NCI-H146 treated with DMSO at 0.1 percent for 48 hours (cell line): ENCODE results near the gene OR51S1.
"Not testable (repeated sequence)": the region's sequence is repeated elsewhere in the genome, so short reads cannot be mapped to it uniquely, and the experiment has no call there.

ENCODE experiments used
- DNase-seq: peaks from one replicate; lab custom pipeline; 2025; ENCODE audit not compliant: unreplicated experiment; lab: John Stamatoyannopoulos, UW

OR51S1 gene, protein sequence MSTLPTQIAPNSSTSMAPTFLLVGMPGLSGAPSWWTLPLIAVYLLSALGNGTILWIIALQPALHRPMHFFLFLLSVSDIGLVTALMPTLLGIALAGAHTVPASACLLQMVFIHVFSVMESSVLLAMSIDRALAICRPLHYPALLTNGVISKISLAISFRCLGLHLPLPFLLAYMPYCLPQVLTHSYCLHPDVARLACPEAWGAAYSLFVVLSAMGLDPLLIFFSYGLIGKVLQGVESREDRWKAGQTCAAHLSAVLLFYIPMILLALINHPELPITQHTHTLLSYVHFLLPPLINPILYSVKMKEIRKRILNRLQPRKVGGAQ

GRCh38 chr11:4848908-4849532 is at the start of gene OR51S1:
Gene OR51S1 (minus strand): TSS chr11:4849208. CDS start chr11:4849208, 0 bp downstream.
- DNase-seq: no peak

- DNase-seq: no peak
These were observed 43.1 kb upstream of the OR51S1 start for GRCh38 chr11:4891996-4892640.

GRCh38 chr11:4890279-4890678 is 41.3 kb upstream of the OR51S1 start:
- no peak for DNase-seq

GRCh38 chr11:4887591-4887990 is 38.6 kb upstream of the OR51S1 start:
- DNase-seq: no peak

DNA sequence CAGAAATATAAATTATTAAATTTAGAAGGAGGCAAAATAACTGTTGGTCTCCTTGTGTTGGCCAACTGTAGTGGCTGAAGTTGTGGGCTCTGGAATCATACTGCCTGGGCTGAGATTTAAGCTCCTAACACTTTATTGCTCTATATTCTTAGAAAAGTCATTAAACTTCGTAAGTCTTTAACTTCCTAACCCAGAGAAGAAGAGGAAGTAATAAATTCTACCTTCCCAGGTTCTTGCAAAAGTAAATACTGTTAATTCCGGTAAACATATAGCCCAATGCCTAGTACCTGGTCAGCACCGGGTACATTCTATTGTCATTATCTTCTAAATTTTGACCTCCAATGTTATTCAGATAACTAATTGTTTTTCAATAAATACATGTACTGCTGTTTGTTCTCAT is 37.2 kb upstream of the OR51S1 start:
- no peak for DNase-seq

DNA sequence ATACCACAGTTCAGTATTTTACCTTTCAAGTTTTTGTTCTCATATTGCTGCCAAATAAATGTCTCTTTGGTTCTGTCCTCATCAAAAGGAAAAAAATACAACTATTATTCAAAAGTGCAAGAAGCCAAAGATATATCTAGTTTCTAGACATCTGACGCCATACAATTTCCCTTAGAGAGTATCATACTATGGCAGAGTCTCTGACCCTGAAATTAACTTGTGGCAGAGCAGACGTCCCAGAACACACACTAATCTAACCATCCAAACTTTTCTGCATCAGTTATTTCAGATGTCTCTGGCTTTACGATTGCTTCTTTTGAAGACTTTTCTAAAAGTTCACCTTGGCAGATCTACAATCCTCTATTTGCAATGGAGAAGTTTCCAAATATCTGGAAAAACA is 35.4 kb upstream of the OR51S1 start:
- DNase-seq: no peak

GRCh38 chr11:4882543-4882942 is 33.5 kb upstream of the OR51S1 start:
- peak; percentile 17 for DNase-seq

GRCh38 chr11:4881860-4882500 is 33.0 kb upstream of the OR51S1 start, which contains the start of gene OR51T1:
Gene OR51T1 (plus strand): TSS chr11:4881900. CDS start chr11:4881900, 0 bp downstream.
- peak; percentile 63 for DNase-seq

DNA sequence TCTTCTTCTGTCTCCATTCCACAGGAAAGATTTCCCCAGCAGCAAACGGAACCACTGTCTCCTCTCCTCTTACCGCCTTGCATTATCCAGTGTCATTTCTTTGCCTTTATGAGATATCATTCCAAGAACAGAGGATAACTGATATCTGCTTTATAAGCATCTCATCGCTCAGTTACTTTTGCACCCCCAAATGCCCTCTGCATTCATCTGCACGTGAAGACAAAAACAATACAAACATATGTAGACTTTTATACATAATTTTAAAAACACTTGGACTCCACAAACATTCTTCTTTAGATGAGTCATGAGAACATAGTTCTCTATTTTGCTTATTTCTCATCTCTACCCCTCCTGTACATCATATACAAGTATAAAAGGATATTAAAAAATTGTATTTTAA is 32.2 kb upstream of the OR51S1 start:
- DNase-seq: no peak

DNA sequence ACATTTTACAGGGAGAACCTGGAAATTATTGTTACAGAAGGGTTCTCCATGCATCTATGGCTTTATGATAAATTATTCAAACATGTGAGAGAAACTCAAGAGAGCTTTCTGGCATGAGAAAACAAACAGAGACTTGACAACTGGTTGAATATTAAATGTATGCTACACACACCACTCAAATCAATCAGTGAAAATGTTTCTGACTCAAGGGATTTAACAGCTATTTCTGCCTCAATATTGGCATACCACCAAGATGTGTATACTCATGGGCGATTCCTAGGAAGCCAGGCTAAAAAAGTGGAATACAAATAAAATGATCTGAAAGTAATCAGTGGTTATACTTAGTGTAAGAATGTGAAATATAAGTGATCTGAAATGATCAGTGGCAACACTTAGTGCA is 16.8 kb upstream of the OR51S1 start:
- no peak for DNase-seq

- no peak for DNase-seq
These were observed 14.9 kb upstream of the OR51S1 start for GRCh38 chr11:4863876-4864275.

GRCh38 chr11:4862447-4863236 is 13.6 kb upstream of the OR51S1 start:
- DNase-seq: no peak

GRCh38 chr11:4854286-4854685 is 5.3 kb upstream of the OR51S1 start:
- not testable (repeated sequence) for DNase-seq

DNA sequence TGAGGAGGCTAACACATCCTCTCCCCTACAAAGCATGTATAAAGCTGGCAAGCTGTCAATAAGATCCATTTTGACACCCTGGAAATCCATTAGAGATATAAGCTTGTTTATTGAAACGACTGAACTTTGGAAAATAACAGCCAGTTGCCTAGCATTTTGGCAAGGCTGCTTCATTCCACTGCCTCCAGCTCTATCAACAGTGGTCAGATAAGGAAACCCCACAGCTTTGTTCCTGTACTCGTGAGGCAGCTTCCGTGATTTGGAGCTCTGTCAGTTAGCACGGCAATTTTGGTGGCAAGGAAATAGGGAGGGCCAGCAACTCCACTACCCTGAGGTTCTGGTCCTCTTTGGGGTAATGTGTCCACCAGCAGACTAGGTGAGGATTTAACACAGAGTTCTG is 2.0 kb upstream of the OR51S1 start:
- no peak for DNase-seq

GRCh38 chr11:4839851-4840549 is 9.0 kb downstream of the OR51S1 start:
- DNase-seq: no peak

DNA sequence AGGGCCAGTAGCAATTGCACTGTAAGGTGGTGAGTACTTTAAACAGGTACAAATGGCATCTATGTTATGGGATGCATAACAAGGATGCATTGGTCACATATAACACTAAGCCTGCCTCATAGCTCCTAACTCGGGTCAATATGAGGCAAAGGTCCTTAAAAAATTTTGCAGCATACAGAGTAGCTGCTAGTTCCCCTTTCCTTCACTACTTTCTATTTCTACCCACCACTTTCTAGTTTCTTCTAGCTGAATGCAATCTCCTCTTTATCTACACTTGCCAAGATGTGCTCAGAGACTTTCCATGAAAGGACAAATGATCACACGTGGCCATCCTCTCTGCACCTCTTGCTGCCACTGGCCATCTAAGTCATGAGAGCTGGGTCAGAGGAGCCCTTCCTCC is 18.1 kb downstream of the OR51S1 start:
- no peak for DNase-seq

DNA sequence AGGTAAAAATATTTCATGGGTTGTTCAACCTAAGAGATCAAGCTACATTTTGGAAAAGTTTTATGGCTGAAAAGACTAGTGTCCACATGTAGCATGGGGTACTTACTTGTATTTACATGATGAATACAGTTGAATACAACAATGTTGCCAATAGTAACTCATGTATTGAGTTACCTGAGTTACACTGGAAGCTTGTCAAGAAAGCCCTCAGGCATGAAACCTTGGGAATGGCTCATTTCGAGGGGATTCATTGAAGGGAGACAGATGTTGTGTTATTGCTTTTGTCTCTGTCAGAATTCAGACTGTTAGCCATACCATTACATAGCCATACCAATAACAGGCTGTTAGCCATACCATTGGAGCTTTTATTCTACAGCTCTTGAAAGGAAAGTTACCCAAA is 18.7 kb downstream of the OR51S1 start:
- peak; percentile 32 for DNase-seq

- peak; percentile 52 for DNase-seq
These were observed 22.6 kb downstream of the OR51S1 start for GRCh38 chr11:4826425-4826824.

DNA sequence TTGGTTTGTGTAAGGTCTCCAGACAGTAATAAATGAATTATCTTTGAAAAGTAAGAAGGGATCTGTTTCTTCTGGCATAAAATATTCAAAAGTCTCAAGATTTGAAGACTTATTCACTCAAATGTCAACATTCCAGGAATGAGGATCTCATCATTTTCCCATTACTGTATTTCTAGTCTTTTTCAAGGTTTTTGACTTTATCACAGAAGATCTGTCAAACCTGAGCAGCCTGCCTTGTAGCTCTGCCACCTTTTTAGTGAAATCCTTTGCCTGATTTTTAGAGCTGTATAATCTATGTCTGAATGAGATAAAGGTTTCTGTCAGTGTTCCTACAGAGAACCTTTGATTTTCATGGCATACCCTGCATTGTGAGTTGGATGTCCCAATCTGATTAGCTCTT is 23.9 kb downstream of the OR51S1 start:
- DNase-seq: no peak

GRCh38 chr11:4821021-4821420 is 28.0 kb downstream of the OR51S1 start, which contains the start of gene OR51F2:
Gene OR51F2 (plus strand): TSS chr11:4821321. CDS start chr11:4821422, 101 bp downstream.
- no peak for DNase-seq
